Glomerular visceral epithelial cell (primary cell): ENCODE results near the gene FAM78A.

Source experiments
- DNase-seq: peaks from one replicate; pipeline ENCODE4 v3.0.0-alpha.2; 2016; ENCODE audit errors: extremely low spot score

Gene FAM78A, protein sequence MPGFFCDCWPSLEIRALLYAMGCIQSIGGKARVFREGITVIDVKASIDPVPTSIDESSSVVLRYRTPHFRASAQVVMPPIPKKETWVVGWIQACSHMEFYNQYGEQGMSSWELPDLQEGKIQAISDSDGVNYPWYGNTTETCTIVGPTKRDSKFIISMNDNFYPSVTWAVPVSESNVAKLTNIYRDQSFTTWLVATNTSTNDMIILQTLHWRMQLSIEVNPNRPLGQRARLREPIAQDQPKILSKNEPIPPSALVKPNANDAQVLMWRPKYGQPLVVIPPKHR

DNA sequence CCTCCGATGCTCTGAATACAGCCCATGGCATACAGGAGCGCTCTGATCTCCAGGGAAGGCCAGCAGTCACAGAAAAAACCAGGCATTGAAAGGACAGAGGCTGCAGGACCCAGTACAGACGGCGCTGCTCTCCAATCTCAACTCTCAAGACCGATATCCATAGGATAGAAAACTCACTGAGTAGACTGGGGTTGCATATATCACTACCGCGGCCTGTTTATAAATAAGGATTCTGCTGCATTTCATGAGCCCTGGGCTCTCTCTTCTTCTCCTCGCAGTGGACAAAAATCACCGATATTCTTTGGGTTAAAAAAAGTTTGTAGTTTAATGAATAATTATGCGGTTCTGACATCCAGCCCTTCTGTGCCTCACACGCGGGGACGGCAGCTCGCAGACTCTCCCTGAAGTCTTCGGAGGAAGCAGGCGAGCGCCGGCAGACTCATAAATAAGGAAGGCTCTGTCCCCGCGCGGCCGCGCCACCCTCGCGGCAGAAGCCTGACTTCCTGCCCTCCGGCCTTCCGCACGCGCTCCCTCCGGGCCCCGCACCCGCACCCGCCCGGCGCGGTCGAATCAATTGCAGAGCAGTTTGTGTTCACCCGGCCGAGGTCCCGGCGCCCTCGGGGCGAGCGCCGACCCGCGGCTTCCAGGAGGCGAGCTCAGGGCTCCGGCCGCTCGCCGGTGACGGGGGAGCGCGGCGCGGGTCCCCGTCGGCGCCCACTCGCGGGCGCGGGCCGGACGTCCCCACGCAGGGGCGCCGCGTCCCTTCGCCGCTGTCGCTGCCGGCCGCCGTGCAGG is at the start of gene FAM78A:
Gene FAM78A, minus strand, starts transcription at position 417 of the 795 bp plus-strand sequence. Its CDS starts 331 bp downstream, at position 86.
- DNase-seq, result no peak

DNA sequence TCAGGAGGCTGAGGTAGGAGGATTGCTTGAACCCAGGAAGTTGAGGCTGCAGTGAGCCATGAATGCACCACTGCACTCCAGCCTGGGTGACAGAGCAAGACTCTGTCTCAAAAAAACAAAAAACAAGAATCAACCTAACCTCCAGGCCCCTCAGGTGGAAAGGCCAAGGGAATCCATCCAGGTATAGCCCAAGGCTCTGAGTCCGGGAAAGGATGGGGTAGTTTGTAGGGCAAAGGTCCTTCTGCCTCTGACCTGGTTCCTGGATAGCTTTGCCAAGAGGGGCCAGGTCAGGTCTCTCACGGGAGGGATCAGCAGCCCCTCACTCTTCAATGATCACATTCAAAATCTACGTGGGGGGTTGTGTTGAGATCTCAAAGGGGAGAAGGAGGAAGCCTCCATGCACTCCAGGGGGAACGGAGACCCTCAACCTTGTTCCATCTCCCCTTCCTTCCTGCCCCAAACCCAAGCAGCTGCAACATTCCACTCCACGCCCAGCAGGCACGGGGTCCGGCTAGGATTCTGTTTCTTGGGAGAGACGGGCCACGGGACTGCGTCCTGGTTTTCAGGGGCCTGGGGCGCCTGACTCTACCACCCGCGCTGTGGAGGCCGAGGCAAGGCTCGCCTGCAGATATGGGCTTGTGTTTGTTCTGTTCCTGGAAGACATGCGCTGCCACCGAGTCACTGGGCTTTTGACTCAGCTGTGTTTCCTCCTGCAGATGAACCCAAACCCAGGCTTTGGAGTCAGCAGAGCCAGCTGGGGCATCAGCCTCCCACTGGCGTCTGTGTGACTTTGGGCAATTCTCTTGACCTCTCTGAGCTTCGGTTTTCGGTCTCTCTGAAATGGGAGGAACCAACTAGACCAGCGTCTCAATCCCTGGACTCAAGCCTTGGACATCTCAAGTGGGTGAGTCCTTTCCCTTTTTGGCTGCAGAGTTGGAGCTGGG is 48.7 kb upstream of the FAM78A start:
- no peak for DNase-seq

DNA sequence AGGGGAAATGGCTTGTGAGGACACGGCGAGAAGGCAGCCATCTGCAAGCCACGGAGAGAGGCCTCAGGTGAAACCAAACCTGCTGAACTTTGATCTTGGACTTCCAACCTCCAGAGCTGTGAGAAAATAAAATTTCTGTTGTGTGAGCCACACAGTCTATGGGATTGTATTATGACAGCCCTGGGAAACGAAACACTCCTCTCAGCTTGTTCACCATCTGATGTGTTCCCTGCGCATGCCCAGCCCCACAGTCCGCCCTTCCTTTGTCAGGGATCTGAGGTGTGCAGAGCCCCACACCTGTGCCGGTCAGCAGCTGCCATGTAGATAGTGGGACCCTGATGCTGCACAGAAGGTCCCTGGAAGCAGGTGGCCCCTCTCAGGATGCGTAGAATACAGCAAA is 47.3 kb upstream of the FAM78A start:
- no peak for DNase-seq

DNA sequence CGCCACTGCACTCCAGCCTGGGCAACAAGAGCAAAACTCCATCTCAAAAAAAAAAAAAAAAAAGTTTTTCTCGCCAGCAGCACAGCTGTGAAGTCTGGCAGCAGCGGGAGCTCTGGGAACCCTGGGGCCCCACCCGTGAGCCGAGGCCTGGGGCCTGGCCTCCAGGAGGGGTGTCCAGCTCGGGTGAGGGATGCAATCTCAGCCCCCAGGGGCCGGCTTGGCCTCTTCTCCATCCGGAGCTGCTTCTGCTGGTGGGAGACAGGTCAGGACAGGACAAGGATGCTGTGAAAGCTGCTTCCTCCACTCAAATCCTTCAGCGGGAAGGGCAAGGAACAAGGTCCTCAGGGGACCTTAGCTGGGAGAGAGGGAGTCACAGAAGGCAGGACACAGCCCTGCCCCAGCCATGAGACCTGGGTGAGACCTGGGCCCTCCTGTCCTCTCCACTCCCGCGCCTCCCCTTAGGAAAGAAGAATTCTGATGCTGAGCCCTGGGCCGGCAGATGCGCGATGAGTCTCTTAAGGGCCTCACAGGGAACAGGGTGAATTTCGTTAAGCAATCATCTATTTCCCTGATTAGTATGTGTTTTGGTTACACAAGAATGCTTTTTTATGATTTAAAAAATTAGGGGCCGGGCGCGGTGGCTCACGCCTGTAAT is 43.8 kb upstream of the FAM78A start:
- no peak for DNase-seq

DNA sequence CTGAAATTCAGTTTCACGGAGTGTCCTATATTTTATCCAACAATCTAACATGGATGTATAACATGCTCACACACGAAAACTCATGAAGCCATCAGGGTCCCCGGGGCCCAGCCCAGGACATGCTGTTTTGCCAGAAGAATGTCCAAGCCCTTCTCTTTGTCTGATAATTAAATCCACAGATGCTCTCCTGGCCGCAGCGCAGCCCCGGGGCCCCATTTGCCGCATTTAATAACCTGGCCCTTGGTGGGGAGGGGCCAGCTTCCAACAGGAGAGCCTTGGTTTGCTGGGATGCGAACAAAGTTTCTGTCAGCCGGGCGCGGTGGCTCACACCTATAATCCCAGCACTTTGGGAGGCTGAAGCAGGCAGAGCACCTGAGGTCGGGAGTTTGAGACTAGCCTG is 43.2 kb upstream of the FAM78A start:
- no peak for DNase-seq

DNA sequence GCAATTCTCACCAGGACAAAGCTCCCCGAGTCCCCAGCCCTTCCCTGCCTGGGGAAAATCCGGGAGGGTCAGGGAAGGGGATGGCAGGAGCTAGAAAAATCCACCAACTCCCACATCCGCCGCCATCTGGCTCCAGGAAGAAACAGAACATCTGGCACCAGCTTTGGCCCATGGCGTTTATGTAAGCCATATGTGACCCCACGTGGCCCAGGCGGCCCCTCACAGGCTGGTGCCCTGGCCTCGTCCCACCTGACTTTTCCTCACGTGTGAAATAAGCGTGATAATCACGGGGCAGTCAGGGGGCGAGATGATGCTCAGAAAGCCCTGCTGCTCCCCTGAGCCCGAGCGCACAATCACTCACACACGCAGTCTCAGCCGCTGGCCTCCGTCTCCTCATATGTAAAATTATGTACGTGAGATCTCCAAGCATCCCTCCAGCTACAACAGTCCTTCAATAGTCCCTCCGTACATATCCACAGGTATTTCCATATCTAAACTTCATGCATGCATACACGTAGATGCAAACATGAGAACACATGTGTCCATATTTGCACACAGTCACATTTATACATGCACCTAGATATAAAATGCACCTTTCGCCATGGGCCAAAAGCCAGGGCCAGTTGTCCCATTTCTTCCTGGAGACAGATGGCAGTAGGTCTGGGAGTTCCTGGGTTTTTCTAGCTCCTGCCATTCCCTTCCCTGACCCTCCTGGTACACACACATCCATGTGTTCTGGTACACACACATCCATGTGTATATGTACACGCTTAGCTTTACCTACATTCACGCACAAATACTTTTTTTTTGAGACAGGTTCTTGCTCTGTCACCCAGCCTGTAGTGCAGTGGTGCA is 42.1 kb upstream of the FAM78A start:
- DNase-seq, result no peak

DNA sequence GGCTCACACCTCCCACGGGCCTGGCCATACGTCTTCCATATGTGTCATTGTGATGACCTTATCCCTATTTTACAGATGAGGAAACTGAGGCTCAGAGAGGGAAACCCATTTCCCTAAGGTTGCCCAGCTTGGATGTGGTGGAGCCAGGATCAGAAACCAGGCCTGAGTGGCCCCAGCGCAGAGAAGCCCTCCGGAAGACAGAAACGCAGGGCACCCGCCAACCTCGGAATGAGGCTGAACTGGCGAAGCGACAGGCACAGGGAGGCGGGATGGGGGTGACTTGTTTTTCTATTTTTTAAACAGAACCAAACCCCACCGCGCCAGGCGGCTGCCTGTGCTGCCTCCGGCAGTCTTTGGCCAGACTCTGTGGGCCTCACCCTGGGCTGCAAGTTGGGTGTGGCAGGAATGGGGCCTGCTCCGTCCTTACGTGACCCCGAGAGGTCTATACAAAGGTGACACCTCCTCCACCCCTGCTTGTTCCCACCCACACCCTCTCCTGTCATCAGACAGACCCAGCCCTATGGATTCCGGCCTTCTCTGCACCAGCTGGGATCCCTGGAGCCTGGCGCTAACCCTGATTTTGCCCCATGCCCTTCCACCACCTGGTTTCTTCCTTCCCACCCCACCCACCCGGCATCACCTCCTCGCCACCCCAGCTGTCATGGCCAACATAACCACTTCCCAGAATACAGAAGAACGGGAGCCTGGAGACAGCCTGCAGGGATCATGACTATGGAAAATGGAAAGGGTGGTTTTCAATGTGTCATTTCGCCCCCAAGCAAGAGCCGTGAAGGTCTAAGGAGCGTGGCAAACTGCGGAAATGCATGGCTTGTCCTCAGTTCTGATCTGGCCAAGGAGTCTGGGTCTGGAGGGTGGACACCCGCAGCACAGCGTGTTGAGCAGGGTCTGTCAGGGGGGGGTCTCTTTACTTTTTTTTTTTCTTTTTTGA is 36.8 kb upstream of the FAM78A start:
- DNase-seq, result no peak

DNA sequence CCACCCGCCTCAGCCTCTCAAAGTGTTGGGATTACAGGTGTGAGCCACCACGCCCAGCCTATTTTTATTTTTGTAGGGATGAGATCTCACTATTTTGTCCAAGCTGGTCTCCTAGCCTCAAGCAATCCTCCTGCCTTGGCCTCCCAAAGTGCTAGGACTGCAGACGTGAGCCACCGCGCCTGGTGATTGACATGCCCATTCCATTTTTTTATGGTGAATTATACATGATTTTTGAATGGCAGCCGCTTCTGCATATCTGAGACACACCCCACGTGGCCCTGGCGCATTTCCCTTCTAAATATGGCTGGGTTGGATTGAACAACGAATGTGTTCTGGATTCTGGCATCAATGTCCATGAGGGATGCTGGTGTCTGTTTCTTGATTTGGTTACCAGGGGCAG is 35.9 kb upstream of the FAM78A start:
- no peak for DNase-seq

DNA sequence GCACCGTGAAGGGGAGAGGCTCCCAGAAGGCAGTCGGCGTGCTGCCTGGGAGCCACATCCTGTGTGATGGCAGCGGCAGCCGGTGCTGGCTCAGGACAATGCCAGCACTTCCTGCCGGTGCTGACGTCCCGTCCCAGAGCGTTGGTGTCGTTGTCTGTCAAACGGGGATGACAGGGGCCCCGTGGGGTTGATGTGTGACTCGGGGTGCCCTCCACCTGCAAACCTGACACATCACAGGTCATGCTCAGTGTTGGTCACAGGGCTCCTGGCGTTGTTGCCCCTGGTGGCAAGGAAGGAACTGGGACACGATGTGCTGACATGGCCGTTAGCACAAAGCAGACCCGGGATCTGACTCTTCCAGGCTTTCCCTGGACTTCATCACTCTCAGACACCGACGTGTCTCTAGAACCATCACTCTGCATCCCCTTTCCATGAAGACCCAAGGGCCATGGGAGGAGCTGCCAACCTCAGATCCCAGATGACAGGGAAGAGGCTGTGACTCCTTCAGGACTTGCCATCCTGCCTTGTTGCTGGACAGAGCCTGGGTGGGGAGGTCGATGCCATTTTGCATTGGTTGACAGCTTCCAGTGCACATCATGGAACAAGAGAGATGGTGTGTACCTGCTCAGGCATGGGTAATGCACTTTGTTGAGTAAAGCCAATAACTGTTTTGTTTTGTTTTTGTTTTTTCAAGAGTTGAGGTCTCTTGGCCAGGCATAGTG is 34.7 kb upstream of the FAM78A start:
- no peak for DNase-seq

DNA sequence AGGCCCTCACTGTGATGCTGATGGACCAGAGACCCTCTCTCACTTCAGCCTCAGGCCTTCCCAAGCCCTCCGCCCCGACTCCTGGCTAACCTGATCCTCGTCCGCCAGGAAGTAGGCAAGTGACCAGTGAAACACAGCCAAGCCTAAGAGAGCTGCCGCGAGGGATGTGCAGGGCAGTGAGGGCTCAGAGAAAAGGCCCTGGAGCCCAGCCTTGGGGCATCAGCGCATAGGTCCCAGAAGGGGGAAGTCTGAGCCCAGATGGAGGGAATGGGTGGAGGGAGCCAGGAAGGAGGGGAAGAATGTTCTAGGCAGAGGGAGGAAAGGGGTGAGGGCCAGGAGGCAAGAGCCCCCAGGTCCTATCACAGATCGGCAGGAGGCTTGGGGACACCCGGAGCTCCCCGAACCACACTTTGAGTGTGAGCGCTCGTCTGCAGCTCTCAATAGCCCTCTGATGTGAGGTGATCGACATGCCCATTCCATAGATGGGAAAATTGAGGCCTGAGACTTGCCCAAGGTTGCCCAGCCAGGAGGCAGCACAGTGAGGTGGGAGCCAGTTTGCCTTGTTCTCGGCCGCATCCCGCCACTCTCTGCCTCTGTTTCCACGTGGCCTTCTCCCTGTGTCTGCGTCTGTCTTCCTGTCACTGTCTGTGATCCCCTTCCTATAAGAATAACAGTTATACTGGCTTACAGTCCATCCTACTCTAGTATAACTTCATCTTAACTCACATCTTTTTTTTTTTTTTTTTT is 33.4 kb upstream of the FAM78A start:
- DNase-seq, result no peak

DNA sequence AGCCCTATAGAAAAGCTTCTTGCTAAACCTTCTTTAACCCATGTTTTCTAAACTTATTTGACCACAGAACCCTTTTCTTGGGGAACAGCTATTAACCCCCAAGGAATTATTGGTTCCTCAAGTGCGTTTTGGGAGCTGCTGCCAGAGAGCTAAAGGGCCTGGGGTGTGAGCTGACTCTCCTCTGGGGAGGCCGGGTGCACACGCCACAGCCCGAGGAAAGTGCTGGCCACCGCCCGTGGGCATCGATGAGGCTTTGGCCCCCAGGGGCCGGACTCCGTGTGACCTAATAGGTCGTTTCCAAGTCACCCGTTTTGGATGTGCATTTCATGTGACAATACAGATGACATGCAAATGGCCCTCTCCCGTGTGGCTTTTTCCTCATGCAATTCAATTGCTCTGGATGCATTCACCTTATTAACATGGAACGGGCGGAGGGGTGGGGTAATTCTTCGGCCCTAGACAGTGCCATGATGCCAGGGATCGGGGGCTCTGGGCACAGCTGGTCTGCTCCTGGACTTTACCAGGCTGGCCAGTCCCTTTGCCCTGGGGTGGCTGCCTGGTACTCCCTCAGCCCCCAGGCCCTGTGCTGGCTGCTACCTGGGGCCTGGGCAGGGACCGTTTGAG is 32.7 kb upstream of the FAM78A start:
- DNase-seq, result no peak

DNA sequence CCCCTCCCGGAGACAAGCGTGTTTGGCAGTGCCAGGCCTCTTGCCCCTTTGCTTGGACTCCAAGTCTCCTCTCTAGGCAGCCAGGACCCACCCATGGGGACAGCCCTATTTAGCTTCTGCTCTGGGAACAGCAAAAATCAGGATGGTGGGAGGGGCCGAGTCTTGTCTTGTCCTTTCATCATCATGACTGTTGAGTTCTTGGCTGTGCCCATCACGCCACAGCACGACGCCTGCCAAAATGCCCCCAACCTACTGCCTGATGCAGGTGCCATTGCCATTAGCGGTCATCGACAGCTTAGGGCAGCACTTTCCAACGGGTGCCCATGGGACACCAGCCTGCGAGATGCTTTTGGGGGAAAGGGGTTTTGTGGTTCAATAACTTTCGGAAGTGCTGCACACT is 32.1 kb upstream of the FAM78A start:
- DNase-seq, result no peak

DNA sequence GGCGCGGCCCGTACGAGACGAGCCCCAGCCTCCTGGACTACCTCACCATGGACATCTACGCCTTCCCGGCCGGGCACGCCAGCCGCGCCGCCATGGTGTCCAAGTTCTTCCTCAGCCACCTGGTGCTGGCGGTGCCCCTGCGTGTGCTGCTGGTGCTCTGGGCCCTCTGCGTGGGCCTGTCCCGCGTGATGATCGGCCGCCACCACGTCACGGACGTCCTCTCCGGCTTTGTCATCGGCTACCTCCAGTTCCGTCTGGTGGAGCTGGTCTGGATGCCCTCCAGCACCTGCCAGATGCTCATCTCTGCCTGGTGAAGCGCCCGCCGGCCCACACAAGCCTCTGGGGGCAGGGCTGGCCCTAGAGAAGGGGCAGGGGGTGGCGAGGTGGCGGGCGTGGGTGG is 31.7 kb upstream of the FAM78A start:
- no peak for DNase-seq

DNA sequence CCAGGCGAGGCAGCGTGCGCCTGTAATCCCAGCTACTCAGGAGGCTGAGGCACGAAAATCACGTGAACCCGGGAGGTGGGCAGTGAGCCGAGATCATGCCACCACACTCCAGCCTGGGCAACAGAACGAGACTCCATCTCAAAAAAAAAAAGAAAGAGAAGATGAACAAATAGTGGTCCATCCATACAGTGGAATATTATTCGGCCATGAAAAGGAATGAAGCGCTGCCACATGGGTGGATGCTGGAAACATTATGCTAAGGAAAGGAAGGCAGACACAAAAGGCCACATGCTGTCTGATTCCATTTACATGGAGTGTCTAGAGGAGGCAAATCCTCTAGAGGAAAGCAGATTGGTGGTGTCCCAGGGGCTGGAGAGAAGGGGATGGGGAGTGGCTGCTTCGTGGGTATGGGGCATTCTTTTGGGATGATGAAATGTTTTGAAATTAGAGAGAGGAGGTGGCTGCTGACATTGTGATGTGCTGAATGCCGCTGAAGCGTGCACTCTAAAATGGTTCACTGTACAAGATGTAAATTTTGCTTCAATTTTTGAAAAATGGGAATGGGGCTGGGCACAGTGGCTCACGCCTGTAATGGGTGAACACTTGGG is 30.2 kb upstream of the FAM78A start:
- peak; percentile 7 for DNase-seq

DNA sequence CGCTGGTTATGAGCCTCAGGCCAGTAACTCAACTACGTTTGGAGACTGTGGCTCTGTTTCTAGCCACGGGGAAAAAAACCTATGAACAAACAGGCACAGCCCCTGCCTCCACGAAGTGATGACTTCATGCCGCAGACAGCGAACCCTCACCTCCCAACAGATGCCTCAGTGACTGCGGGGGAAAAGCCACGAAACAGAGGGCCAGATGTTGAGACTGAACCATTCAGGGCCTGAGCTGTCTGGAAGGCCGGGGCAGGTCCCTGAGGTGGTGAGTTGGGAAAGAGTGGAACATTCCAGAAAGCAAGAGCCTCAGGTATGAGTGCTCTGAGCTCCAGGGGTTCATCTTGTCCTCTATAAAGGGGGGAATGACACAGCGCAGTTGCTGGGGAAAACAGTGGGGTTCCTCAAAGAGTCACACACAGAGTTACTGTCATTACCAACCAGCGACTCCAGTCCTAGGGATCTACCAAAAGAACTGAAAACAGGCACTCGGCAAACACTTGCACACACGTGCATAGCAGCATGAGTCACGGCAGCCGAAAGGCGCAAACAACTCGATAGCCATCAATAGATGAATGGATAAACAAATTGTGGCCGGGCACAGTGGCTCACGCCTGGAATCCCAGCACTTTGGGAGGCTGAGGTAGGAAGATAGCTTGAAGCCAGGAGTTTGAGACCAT is 28.5 kb upstream of the FAM78A start:
- no peak for DNase-seq

DNA sequence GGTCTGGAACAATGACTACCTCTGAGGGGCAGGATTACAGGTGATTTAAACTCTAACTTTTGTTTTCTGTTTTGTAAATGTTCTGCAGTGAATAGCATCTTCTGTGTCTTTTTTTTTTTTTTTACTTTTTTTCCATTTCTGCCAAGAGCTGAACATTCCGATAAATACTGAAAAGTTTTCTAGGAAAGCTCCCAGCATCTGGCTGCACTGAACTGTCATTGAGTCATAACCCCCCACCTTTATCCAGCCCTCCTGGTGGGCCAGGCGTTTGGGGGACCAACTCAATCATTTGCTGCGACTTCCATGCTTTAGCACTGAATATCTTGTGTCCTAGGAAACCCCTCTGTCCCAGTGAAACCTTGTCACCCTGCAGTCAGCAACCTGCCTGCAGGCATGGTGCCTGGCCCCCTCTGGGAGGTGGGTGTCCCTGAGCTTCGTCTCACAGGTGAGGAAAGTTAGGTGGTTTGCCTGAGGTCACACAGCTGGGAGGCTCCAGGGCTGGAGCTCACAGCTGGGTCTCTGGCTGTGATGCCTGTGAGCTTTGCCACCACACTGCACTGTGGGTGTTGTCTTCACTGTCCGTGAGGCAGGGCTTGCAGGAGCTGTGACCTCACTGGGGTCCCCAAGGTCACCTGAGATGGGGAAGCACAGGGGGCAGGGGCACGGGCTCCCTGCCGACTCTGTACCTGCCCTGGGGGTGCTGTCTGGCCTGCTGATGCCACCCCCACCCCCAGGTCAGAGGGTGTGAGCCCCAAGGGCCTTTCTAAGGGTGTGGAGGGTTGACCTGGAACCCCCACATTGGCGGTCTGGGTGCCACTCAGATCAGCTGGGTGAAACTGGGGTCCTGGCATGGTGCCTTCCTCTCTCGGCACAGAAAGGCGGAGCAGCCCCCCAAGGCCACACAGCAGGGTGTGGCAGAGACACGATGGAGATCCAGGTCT is 27.3 kb upstream of the FAM78A start:
- no peak for DNase-seq
